K562 (cell line): ENCODE data around the gene DIPK2A. TPM values are rescaled to one million over a fixed set of nuclear protein-coding genes. Genes with fewer than 3 reads are reported as not detected.

Experiments used
- HMBOX1 ChIP-seq: sonication (generic); IDR thresholded peaks from 2 replicates; pipeline ENCODE4 v1.6.1; 2016
- KDM5B ChIP-seq: fragments of 200-600 bp; sonication (generic); IDR thresholded peaks from 2 replicates; pipeline ENCODE4 v1.6.1; 2012; ENCODE audit warnings: low read depth, mild to moderate bottlenecking, moderate library complexity, low read length, control low read depth, inconsistent platforms; ENCODE audit not compliant: insufficient replicate concordance
- MIER1 ChIP-seq: fragments of 450-650 bp; IDR thresholded peaks from 2 replicates; pipeline ENCODE4 v1.6.1; 2016; ENCODE audit warnings: antibody characterized with exemption, mild to moderate bottlenecking, low read depth
- ZBTB40 ChIP-seq, 2 experiments: fragments of 450-650 bp in 1 of 2; sonication (generic) in 1 of 2; formaldehyde crosslinking in 1 of 2; IDR thresholded peaks; 2 replicates each; pipeline versions ENCODE4 v1.7.1 to v1.9.0; 2016 to 2022; ENCODE audit warnings: inconsistent platforms in 1 of 2, mild to moderate bottlenecking in 1 of 2, missing genetic modification reagents in 1 of 2
- ZNF436 ChIP-seq: fragments of 250-450, 450-650 bp; sonication (Bioruptor Pico); formaldehyde crosslinking; IDR thresholded peaks from 2 replicates; pipeline ENCODE4 v1.7.0; 2020; ENCODE audit warnings: mild to moderate bottlenecking
- polyA plus RNA-seq, 8 experiments: library from polyadenylated mRNA; depleted of rRNA in 4 of 8; stranded (reverse) in 5 of 8; unstranded in 3 of 8; fragments of >200 nt; fragmentation: Nextera tagmentation in 2 of 8; fragmentation: Illumina TruSeq in 1 of 8; extraction: Ambion mirVana in 2 of 8; extraction: Trizol in 1 of 8; gene quantifications; 2 replicates each; pipeline versions ENCODE4 v1.2.1 to v1.2.3, GENCODE V29; 2011 to 2014; ENCODE audit warnings: inconsistent platforms in 1 of 8, missing spikeins in 1 of 8
- total RNA-seq, 7 experiments: library from RNA; depleted of rRNA in 6 of 7; stranded (reverse); fragments of >200 nt in 6 of 7; fragmentation: Illumina TruSeq in 2 of 7; extraction: Trizol in 2 of 7; gene quantifications; 2 replicates each; pipeline versions ENCODE4 v1.2.1 to v1.2.3, GENCODE V29; 2011 to 2021; ENCODE audit warnings: low replicate concordance in 1 of 7
- TF ChIP-seq, protein P1 (sequence below): fragments of 450-650 bp; IDR thresholded peaks from 2 replicates; pipeline ENCODE4 v1.7.0; 2016; ENCODE audit warnings: borderline replicate concordance
- TF ChIP-seq, protein P2 (sequence below): fragments of 200-800 bp; sonication (Bioruptor generic); IDR thresholded peaks from 2 replicates; pipeline ENCODE4 v1.6.1; 2016; ENCODE audit warnings: missing genetic modification characterization, missing compliant biosample characterization

The DIPK2A gene
- total and polyA plus RNA-seq, 9 of the 15 experiments (the other 6 are each of a cell fraction or from before 2014, with no cell fraction given) = 3.3 to 15.7 (median 7.8) TPM

- peak; percentile 49; the same call in 1 of the 2 replicates for TF ChIP-seq HMBOX1
- TF ChIP-seq ZNF436 (CRISPR knock-in tag) = no peak
- TF ChIP-seq KDM5B = peak; percentile 9
- 0 out of 2 replicates have a peak, but pooled peaks have one; percentile 16 for TF ChIP-seq MIER1
- 0 out of 2 replicates have a peak, but pooled peaks have one; percentile 48 for TF ChIP-seq ZBTB40 (IDR thresholded peaks at IDR 0.05)
- TF ChIP-seq ZBTB40 (CRISPR knock-in tag; IDR thresholded peaks at IDR 0.05) = no peak
- TF ChIP-seq, protein P1, sequence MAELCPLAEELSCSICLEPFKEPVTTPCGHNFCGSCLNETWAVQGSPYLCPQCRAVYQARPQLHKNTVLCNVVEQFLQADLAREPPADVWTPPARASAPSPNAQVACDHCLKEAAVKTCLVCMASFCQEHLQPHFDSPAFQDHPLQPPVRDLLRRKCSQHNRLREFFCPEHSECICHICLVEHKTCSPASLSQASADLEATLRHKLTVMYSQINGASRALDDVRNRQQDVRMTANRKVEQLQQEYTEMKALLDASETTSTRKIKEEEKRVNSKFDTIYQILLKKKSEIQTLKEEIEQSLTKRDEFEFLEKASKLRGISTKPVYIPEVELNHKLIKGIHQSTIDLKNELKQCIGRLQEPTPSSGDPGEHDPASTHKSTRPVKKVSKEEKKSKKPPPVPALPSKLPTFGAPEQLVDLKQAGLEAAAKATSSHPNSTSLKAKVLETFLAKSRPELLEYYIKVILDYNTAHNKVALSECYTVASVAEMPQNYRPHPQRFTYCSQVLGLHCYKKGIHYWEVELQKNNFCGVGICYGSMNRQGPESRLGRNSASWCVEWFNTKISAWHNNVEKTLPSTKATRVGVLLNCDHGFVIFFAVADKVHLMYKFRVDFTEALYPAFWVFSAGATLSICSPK = no peak
- TF ChIP-seq, protein P2, sequence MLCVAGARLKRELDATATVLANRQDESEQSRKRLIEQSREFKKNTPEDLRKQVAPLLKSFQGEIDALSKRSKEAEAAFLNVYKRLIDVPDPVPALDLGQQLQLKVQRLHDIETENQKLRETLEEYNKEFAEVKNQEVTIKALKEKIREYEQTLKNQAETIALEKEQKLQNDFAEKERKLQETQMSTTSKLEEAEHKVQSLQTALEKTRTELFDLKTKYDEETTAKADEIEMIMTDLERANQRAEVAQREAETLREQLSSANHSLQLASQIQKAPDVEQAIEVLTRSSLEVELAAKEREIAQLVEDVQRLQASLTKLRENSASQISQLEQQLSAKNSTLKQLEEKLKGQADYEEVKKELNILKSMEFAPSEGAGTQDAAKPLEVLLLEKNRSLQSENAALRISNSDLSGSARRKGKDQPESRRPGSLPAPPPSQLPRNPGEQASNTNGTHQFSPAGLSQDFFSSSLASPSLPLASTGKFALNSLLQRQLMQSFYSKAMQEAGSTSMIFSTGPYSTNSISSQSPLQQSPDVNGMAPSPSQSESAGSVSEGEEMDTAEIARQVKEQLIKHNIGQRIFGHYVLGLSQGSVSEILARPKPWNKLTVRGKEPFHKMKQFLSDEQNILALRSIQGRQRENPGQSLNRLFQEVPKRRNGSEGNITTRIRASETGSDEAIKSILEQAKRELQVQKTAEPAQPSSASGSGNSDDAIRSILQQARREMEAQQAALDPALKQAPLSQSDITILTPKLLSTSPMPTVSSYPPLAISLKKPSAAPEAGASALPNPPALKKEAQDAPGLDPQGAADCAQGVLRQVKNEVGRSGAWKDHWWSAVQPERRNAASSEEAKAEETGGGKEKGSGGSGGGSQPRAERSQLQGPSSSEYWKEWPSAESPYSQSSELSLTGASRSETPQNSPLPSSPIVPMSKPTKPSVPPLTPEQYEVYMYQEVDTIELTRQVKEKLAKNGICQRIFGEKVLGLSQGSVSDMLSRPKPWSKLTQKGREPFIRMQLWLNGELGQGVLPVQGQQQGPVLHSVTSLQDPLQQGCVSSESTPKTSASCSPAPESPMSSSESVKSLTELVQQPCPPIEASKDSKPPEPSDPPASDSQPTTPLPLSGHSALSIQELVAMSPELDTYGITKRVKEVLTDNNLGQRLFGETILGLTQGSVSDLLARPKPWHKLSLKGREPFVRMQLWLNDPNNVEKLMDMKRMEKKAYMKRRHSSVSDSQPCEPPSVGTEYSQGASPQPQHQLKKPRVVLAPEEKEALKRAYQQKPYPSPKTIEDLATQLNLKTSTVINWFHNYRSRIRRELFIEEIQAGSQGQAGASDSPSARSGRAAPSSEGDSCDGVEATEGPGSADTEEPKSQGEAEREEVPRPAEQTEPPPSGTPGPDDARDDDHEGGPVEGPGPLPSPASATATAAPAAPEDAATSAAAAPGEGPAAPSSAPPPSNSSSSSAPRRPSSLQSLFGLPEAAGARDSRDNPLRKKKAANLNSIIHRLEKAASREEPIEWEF (CRISPR knock-in tag) = 0 out of 2 replicates have a peak, but pooled peaks have one; percentile 28
These were observed 1.8 kb downstream of the DIPK2A start (continued) for GRCh38 chr3:143973259-143974021.
